Aorta (tissue), 5 donors: ENCODE data around the gene ATP9B. TPM values are rescaled to one million over a fixed set of nuclear protein-coding genes. Genes with fewer than 3 reads are reported as not detected.

Source experiments
- ATAC-seq: fragments of 200-7000 bp; cut with Tn5 transposase; one replicate; pipeline ENCODE4 v1.9.1; 2022; ENCODE audit warnings: moderate library complexity; ENCODE audit not compliant: low FRiP score
- DNase-seq, 2 donors: peaks; one replicate each; pipeline ENCODE4 v3.0.0-alpha.2; 2020
- H3K27ac ChIP-seq, 2 donors: one replicate each; pipeline ENCODE4 v1.5.1; 2013; ENCODE audit warnings: low read length in 2 of 2, mild to moderate bottlenecking in 2 of 2, moderate library complexity in 2 of 2, control low read depth in 1 of 2, inconsistent platforms in 1 of 2, low read depth in 1 of 2
- H3K27me3 ChIP-seq, 2 donors: one replicate each; pipeline ENCODE4 v1.6.1; 2013; ENCODE audit warnings: control low read depth in 1 of 2, low read length in 1 of 2, mild to moderate bottlenecking in 1 of 2, moderate library complexity in 1 of 2; ENCODE audit not compliant: insufficient read depth in 2 of 2, control insufficient read depth in 1 of 2
- H3K36me3 ChIP-seq, 2 donors: one replicate each; pipeline ENCODE4 v1.6.1; 2013; ENCODE audit warnings: control low read depth in 1 of 2, low read length in 1 of 2, mild to moderate bottlenecking in 1 of 2; ENCODE audit not compliant: insufficient read depth in 2 of 2, control insufficient read depth in 1 of 2
- H3K4me1 ChIP-seq, 2 donors: one replicate each; pipeline ENCODE4 v1.6.1; 2013; ENCODE audit warnings: low read length in 2 of 2, control low read depth in 1 of 2, mild to moderate bottlenecking in 1 of 2, moderate library complexity in 1 of 2; ENCODE audit not compliant: insufficient read depth in 2 of 2, control insufficient read depth in 1 of 2
- H3K4me3 ChIP-seq, 2 donors: one replicate each; pipeline ENCODE4 v1.5.1; 2013; ENCODE audit warnings: low read length in 2 of 2, control low read depth in 1 of 2, mild to moderate bottlenecking in 1 of 2
- H3K9me3 ChIP-seq: one replicate; pipeline ENCODE4 v1.6.1; 2013; ENCODE audit warnings: mild to moderate bottlenecking, low read length; ENCODE audit not compliant: control insufficient read depth
- WGBS, 2 donors: extraction: QIAGEN DNeasy Blood & Tissue Kit; methylation state at CpG; one replicate each; pipeline ENCODE4 v1.1.7; 2013; 5-methylcytosine and 5-hydroxymethylcytosine counted together
- intact Hi-C, 2 donors: fragments of 100-400 bp; cut with DNase I; formaldehyde crosslinking; loops; one replicate each; pipeline versions ENCODE4 v1.14.2 to v1.15.0; 2022
- long read RNA-seq, 2 donors: library from polyadenylated mRNA; unstranded; transcript quantifications; one replicate each; pipeline ENCODE4 v2.0.0, GENCODE V29; 2020 to 2021
- polyA plus RNA-seq, 2 donors: library from polyadenylated mRNA; stranded (reverse); fragments of 200-250 nt; gene quantifications; one replicate each; pipeline ENCODE4 v1.2.3, GENCODE V29; 2013
- total RNA-seq, 2 donors: library from RNA; stranded (reverse); fragmentation: NEBNext Ultra II Directional; extraction: Animal tissue kit (Norgen Biotek cat#: 25700); gene quantifications; one replicate each; pipeline ENCODE4 v1.2.1, GENCODE V29; 2021
- donor health status: healthy with polysubstance abuse.
- donor health status: Bipolar disorder and iron deficiency.
- donor health status: DM: no; HTN: no; CAD: no.
- donor health status: DM: no; HTN: no; CAD: no.
- donor health status: DM: yes; HTN: yes; CAD: no.

Gene ATP9B
- total RNA-seq = 10 to 100 TPM; 41.0 to 55.3 TPM
- 10 to 100 TPM in 1 of 2 donors, 1 to 10 TPM in 1; 2.3 to 20.1 TPM for polyA plus RNA-seq
- long read RNA-seq, donor 1, full-length matches to known transcripts = 8 of 61 reads
- long read RNA-seq, donor 1, partial matches to known transcripts = 21 of 61 reads
- long read RNA-seq, donor 1, other reads (novel, unspliced or antisense) = 32 of 61 reads
- long read RNA-seq, donor 2, full-length matches to known transcripts = 1 of 21 reads
- long read RNA-seq, donor 2, partial matches to known transcripts = 5 of 21 reads
- long read RNA-seq, donor 2, other reads (novel, unspliced or antisense) = 15 of 21 reads

- Histone ChIP-seq H3K36me3 (no peaks in the 10 kb centered on the region), H3K4me3 (peak within 1 kb of the TSS; percentile 95 to 98), H3K27me3 (no peaks in the 10 kb centered on the region), H3K27ac (peak within 1 kb of the TSS; percentile 96 to 98), H3K9me3 (no peaks in the 10 kb centered on the region), H3K4me1 (no peaks in the 10 kb centered on the region)
- WGBS, 2 donors = 0% methylated on average over 78 to 112 of the region's 112 CpGs
- DNase-seq (peak; percentile 97 to 99), ATAC-seq (peak; percentile 100)
- intact Hi-C loops = loop anchor here (5.0 to 10.0 kb wide), 3 partner anchors 176 to 606 kb away; partner anchors contain the start of gene CTDP1 (in 1 of the 2)
Measured at GRCh38 chr18:79068937-79069716, at the start of gene ATP9B. Gene ATP9B, plus strand, starts transcription at chr18:79069394. Its CDS starts 17 bp downstream, at chr18:79069411.

DNA sequence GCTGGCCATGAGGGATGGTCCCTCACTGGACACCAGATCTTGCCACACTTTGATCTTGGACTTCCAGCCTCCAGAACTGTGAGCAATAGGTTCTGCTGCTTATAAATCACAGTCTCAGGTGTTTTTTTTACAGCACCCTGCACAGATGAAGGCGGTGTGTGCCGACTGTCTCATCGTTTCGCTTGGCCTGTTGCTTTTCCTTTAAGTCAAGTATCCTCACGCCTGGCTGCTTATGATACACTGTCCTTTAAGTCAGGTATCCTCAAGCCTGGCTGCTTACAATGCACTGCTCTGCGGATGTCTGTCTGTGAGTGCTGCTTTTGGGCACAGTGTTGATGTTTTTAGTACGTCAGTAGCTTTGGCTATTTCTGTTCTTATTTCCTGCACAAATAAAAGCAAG is 49.3 kb upstream of the ATP9B start:
- no peak for ATAC-seq
- WGBS, 2 donors = 61 to 63% methylated on average over 7 of the region's 7 CpGs
- no peak overlapping the region for H3K27ac ChIP-seq
- intact Hi-C loops = no loop called here
- H3K4me3 ChIP-seq = no peak overlapping the region
- DNase-seq = no peak
- H3K9me3 ChIP-seq = peaks cover 6% of the 10 kb centered on the region
- peaks cover 0 to 3% of the 10 kb centered on the region in 2 donors for H3K27me3 ChIP-seq
- H3K4me1 ChIP-seq = no peaks in the 10 kb centered on the region
- H3K36me3 ChIP-seq = no peaks in the 10 kb centered on the region

DNA sequence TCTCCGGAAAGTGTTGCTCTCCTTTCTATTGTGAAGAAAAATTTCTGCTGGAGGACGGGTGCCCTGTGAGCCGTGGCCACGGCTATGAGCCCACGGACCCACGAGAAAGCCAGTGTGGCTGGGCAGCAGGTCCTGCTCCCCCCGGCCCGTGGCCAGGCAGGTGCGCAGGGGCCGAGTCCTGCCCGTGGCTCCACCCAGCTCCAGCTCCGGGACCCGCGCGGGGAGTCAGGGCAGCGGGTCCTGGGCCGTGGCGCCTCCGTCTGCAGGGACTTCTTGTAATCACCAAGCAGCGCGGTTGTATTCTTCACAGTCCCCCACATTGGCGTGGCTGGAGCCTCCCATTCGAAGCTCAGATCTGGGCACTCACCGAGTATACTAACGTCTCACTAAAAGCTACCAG is 46.6 kb upstream of the ATP9B start:
- no peak overlapping the region for H3K27ac ChIP-seq
- DNase-seq (no peak), ATAC-seq (no peak)
- intact Hi-C loops = no loop called here
- WGBS, 2 donors = 93% methylated on average over 25 of the region's 25 CpGs
- H3K27me3 ChIP-seq = peaks cover 0 to 3% of the 10 kb centered on the region in 2 donors
- no peaks in the 10 kb centered on the region for H3K4me1 ChIP-seq
- H3K9me3 ChIP-seq = peaks cover 6% of the 10 kb centered on the region
- H3K36me3 ChIP-seq = no peaks in the 10 kb centered on the region
- H3K4me3 ChIP-seq = no peak overlapping the region

DNA sequence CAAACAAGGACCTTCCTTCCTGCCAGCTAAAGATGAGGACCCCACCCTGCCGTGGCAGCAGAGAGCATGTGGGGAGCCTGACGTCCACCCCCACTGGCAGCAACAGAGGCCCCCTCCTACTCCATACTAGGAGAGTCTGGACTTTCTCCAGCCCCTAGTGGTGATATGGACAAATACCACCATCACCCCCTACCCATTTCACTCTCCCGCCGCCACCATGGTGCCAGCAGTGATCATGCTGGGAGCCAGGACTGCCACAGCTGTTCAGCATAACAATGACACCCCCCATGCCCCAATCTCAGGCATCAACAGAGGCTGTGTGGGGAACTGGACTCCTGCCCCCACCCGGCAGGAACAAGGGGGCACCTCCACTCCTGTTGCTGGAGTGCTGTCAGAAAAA is 42.7 kb upstream of the ATP9B start:
- Histone ChIP-seq H3K4me3 (no peak overlapping the region), H3K27ac (no peak overlapping the region), H3K27me3 (peaks cover 0 to 3% of the 10 kb centered on the region in 2 donors), H3K36me3 (no peaks in the 10 kb centered on the region), H3K9me3 (peaks cover 6% of the 10 kb centered on the region), H3K4me1 (no peaks in the 10 kb centered on the region)
- 29% methylated on average over 5 of the region's 5 CpGs for WGBS, 2 donors
- intact Hi-C loops = no loop called here
- ATAC-seq = no peak
- DNase-seq = no peak

- Histone ChIP-seq H3K4me3 (no peak overlapping the region), H3K27ac (no peak overlapping the region), H3K27me3 (no peaks in the 10 kb centered on the region), H3K36me3 (no peaks in the 10 kb centered on the region), H3K4me1 (no peaks in the 10 kb centered on the region), H3K9me3 (peaks cover 2% of the 10 kb centered on the region)
- 83 to 86% methylated on average over 9 of the region's 9 CpGs for WGBS, 2 donors
- ATAC-seq (no peak), DNase-seq (no peak)
- intact Hi-C loops = no loop called here
Measured at GRCh38 chr18:79030680-79031079, 38.5 kb upstream of the ATP9B start.

- intact Hi-C loops = no loop called here
- H3K4me1 ChIP-seq = no peaks in the 10 kb centered on the region
- H3K27me3 ChIP-seq = no peaks in the 10 kb centered on the region
- ATAC-seq (no peak), DNase-seq (no peak)
- H3K9me3 ChIP-seq = peaks cover 5% of the 10 kb centered on the region
- 56 to 68% methylated on average over 5 of the region's 5 CpGs for WGBS, 2 donors
- H3K27ac ChIP-seq = no peak overlapping the region
- no peaks in the 10 kb centered on the region for H3K36me3 ChIP-seq
- H3K4me3 ChIP-seq = no peak overlapping the region
Measured at GRCh38 chr18:79042276-79042675, 26.9 kb upstream of the ATP9B start.

DNA sequence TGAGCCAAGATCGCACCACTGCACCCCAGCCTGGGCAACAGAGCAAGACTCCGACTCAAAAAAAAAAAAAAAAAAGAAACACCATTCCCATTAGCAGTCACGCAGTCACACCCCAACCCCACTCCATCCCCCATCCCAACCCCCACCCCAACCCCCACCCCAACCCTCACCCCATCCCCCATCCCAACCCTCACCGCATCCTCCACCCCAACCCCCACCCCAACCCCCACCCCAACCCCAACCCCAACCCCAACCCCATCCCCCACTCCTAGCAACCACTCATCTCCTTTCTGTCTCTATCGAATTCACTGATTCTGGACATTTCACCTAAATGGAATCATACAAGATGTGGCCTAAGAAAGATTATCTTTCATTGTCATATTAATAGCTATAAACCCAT is 25.9 kb upstream of the ATP9B start:
- DNase-seq (no peak), ATAC-seq (no peak)
- Histone ChIP-seq H3K4me1 (no peaks in the 10 kb centered on the region), H3K4me3 (no peak overlapping the region), H3K27me3 (no peaks in the 10 kb centered on the region), H3K27ac (no peak overlapping the region), H3K36me3 (no peaks in the 10 kb centered on the region), H3K9me3 (peaks cover 5% of the 10 kb centered on the region)
- intact Hi-C loops = no loop called here
- WGBS, 2 donors = 92 to 98% methylated on average over 3 to 5 of the region's 5 CpGs

GRCh38 chr18:79046522-79046921 is 22.7 kb upstream of the ATP9B start:
- H3K4me1 ChIP-seq = no peaks in the 10 kb centered on the region
- DNase-seq = no peak
- peaks cover 3% of the 10 kb centered on the region for H3K9me3 ChIP-seq
- WGBS, 2 donors = 67 to 70% methylated on average over 14 of the region's 14 CpGs
- H3K36me3 ChIP-seq = no peaks in the 10 kb centered on the region
- no peak overlapping the region for H3K4me3 ChIP-seq
- intact Hi-C loops = no loop called here
- H3K27ac ChIP-seq = no peak overlapping the region
- no peaks in the 10 kb centered on the region for H3K27me3 ChIP-seq
- no peak for ATAC-seq
